Neural cell (in vitro differentiated cells): ENCODE data around the gene PLEKHA1. TPM values are rescaled to one million over a fixed set of nuclear protein-coding genes. Genes with fewer than 3 reads are reported as not detected.

ENCODE experiments used
- H2AFZ ChIP-seq: fragments of 200-600, 300-800 bp; sonication (generic), shearing (Covaris generic); 2 replicates; pipeline ENCODE4 v1.6.0; 2014; ENCODE audit warnings: low read depth, mild to moderate bottlenecking, antibody characterized with exemption, low read length, moderate library complexity
- H3F3A ChIP-seq: fragments of 200-600 bp; shearing (Covaris generic); 2 replicates; pipeline ENCODE4 v1.6.1; 2016; ENCODE audit warnings: mild to moderate bottlenecking, moderate library complexity, mixed read lengths, antibody characterized with exemption, low read length; ENCODE audit not compliant: insufficient read depth, poor library complexity, severe bottlenecking
- H3K27ac ChIP-seq: fragments of 200-600, 300-800 bp; sonication (generic), shearing (Covaris generic); 2 replicates; pipeline ENCODE4 v1.5.1; 2014; ENCODE audit warnings: mild to moderate bottlenecking, low read length, moderate library complexity
- H3K27me3 ChIP-seq: fragments of 300-800, 200-600 bp; sonication (generic), shearing (Covaris generic); 2 replicates; pipeline ENCODE4 v1.6.0; 2014; ENCODE audit warnings: mild to moderate bottlenecking, low read depth, low read length, moderate library complexity; ENCODE audit not compliant: insufficient read depth
- H3K36me3 ChIP-seq: fragments of 300-800, 200-600 bp; sonication (generic), shearing (Covaris generic); 2 replicates; pipeline ENCODE4 v1.5.1; 2014; ENCODE audit warnings: mild to moderate bottlenecking, antibody characterized with exemption, low read length, moderate library complexity; ENCODE audit not compliant: insufficient read depth
- H3K4me2 ChIP-seq: fragments of 300-800, 200-600 bp; sonication (generic), shearing (Covaris generic); 2 replicates; pipeline ENCODE4 v1.6.0; 2014; ENCODE audit warnings: mild to moderate bottlenecking, low read length
- H3K4me3 ChIP-seq: fragments of 300-800, 200-600 bp; sonication (generic), shearing (Covaris generic); 2 replicates; pipeline ENCODE4 v1.5.1; 2014; ENCODE audit warnings: mild to moderate bottlenecking, low read length, moderate library complexity
- H3K79me2 ChIP-seq: fragments of 200-600 bp; shearing (Covaris generic); replicated peaks from 2 replicates; pipeline ENCODE4 v1.6.0; 2014; ENCODE audit warnings: mild to moderate bottlenecking, low read length, moderate library complexity; ENCODE audit not compliant: insufficient read depth
- H3K9ac ChIP-seq: fragments of 300-800, 200-600 bp; sonication (generic), shearing (Covaris generic); 2 replicates; pipeline ENCODE4 v1.6.1; 2016; ENCODE audit warnings: mild to moderate bottlenecking, low read length, mixed read lengths
- H3K9me2 ChIP-seq: fragments of 200-600 bp; shearing (Covaris generic); 2 replicates; pipeline ENCODE4 v1.6.1; 2016; ENCODE audit warnings: mild to moderate bottlenecking, low read length, mixed read lengths; ENCODE audit not compliant: insufficient read depth
- H3K9me3 ChIP-seq: fragments of 200-600, 300-800 bp; sonication (generic), shearing (Covaris generic); 2 replicates; pipeline ENCODE4 v1.6.1; 2016; ENCODE audit warnings: mild to moderate bottlenecking, mixed run types, low read length, moderate library complexity, mixed read lengths
- H4K20me1 ChIP-seq: fragments of 200-600 bp; shearing (Covaris generic); 2 replicates; pipeline ENCODE4 v1.6.1; 2016; ENCODE audit warnings: mild to moderate bottlenecking, mixed run types; ENCODE audit not compliant: insufficient read depth
- CTCF ChIP-seq: fragments of 450-650 bp; IDR thresholded peaks from 2 replicates; pipeline ENCODE4 v1.5.1; 2014; ENCODE audit warnings: antibody characterized with exemption, mild to moderate bottlenecking, moderate library complexity; ENCODE audit not compliant: poor library complexity, severe bottlenecking
- EP300 ChIP-seq: fragments of 450-650 bp; conservative IDR thresholded peaks from 2 replicates; pipeline ENCODE4 v1.6.1; 2014; ENCODE audit warnings: antibody characterized with exemption, mild to moderate bottlenecking, moderate library complexity; ENCODE audit not compliant: poor library complexity, severe bottlenecking
- EZH2 ChIP-seq: fragments of 200-600, 300-800 bp; shearing (Covaris generic), sonication (generic); IDR thresholded peaks from 2 replicates; pipeline ENCODE4 v1.6.1; 2014; ENCODE audit warnings: antibody characterized with exemption, low read length, borderline replicate concordance, mild to moderate bottlenecking; ENCODE audit not compliant: insufficient read depth, poor library complexity, severe bottlenecking
- MXI1 ChIP-seq: fragments of 450-650 bp; conservative IDR thresholded peaks from 2 replicates; pipeline ENCODE4 v1.6.1; 2014; ENCODE audit warnings: antibody characterized with exemption, mild to moderate bottlenecking; ENCODE audit not compliant: poor library complexity, severe bottlenecking
- POLR2AphosphoS5 ChIP-seq: IDR thresholded peaks from 2 replicates; pipeline ENCODE4 v1.6.1; 2012
- RAD21 ChIP-seq: fragments of 450-650 bp; conservative IDR thresholded peaks from 2 replicates; pipeline ENCODE4 v1.6.1; 2014; ENCODE audit warnings: antibody characterized with exemption, mild to moderate bottlenecking, moderate library complexity
- SMC3 ChIP-seq: fragments of 450-650 bp; conservative IDR thresholded peaks from 2 replicates; pipeline ENCODE4 v1.6.1; 2014; ENCODE audit warnings: antibody characterized with exemption, mild to moderate bottlenecking, moderate library complexity; ENCODE audit not compliant: poor library complexity
- TAF1 ChIP-seq: IDR thresholded peaks from 2 replicates; pipeline ENCODE4 v1.6.1; 2012; ENCODE audit warnings: low read depth
- polyA plus RNA-seq: library from polyadenylated mRNA; depleted of rRNA; stranded (reverse); fragments of >200 nt; gene quantifications from 2 replicates; pipeline ENCODE4 v1.2.3, GENCODE V29; 2014
- TF ChIP-seq, protein P1 (sequence below): IDR thresholded peaks from 2 replicates; pipeline ENCODE4 v1.6.1; 2012; ENCODE audit warnings: borderline replicate concordance

PLEKHA1 gene
- polyA plus RNA-seq, 1 donor from 2014 or later = 91.9 TPM

DNA sequence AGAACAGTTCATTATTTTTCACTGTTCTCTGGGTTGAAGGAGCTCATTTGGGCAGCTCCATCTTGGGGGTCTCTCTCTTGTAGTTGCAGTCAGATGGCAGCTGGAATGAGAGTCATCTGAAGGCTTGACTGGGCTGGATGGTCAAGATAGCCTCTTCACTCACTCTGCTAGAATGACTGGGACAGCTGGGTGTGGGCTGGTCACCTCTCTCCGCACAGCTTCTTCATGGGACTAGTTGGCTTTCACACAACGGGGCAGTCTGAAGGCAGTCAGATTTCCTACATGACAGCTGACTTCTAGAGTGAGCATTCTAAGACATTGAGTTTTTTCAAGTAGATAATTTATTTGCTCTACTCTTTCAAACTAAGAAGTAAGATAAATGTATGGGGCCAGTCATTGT is 13.1 kb downstream of the PLEKHA1 start:
- Histone ChIP-seq H3K9me2 (no peaks in the 10 kb centered on the region), H4K20me1 (no peaks in the 10 kb centered on the region), H3K9ac (no peak overlapping the region), H3K4me3 (no peak overlapping the region), H3K27ac (no peak overlapping the region), H2AFZ (no peak overlapping the region), H3K27me3 (no peaks in the 10 kb centered on the region), H3K79me2 (peaks cover 16% of the 10 kb centered on the region), H3K9me3 (no peaks in the 10 kb centered on the region), H3K36me3 (no peaks in the 10 kb centered on the region), H3F3A (no peaks in the 10 kb centered on the region), H3K4me2 (no peak overlapping the region)
- TF ChIP-seq, protein P1, sequence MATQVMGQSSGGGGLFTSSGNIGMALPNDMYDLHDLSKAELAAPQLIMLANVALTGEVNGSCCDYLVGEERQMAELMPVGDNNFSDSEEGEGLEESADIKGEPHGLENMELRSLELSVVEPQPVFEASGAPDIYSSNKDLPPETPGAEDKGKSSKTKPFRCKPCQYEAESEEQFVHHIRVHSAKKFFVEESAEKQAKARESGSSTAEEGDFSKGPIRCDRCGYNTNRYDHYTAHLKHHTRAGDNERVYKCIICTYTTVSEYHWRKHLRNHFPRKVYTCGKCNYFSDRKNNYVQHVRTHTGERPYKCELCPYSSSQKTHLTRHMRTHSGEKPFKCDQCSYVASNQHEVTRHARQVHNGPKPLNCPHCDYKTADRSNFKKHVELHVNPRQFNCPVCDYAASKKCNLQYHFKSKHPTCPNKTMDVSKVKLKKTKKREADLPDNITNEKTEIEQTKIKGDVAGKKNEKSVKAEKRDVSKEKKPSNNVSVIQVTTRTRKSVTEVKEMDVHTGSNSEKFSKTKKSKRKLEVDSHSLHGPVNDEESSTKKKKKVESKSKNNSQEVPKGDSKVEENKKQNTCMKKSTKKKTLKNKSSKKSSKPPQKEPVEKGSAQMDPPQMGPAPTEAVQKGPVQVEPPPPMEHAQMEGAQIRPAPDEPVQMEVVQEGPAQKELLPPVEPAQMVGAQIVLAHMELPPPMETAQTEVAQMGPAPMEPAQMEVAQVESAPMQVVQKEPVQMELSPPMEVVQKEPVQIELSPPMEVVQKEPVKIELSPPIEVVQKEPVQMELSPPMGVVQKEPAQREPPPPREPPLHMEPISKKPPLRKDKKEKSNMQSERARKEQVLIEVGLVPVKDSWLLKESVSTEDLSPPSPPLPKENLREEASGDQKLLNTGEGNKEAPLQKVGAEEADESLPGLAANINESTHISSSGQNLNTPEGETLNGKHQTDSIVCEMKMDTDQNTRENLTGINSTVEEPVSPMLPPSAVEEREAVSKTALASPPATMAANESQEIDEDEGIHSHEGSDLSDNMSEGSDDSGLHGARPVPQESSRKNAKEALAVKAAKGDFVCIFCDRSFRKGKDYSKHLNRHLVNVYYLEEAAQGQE = no peak
- TF ChIP-seq POLR2AphosphoS5 (no peak), SMC3 (no peak), TAF1 (no peak), MXI1 (no peak), EZH2 (no peak), EP300 (no peak), CTCF (no peak)

GRCh38 chr10:122388287-122388997 is 13.9 kb downstream of the PLEKHA1 start:
- Histone ChIP-seq H2AFZ (no peak overlapping the region), H3K4me3 (no peak overlapping the region), H3K9me2 (no peaks in the 10 kb centered on the region), H4K20me1 (no peaks in the 10 kb centered on the region), H3F3A (no peaks in the 10 kb centered on the region), H3K9ac (no peak overlapping the region), H3K4me2 (no peak overlapping the region), H3K36me3 (no peaks in the 10 kb centered on the region), H3K9me3 (no peaks in the 10 kb centered on the region), H3K27ac (no peak overlapping the region), H3K79me2 (peaks cover 16% of the 10 kb centered on the region), H3K27me3 (no peaks in the 10 kb centered on the region)
- no peak for TF ChIP-seq CTCF
- no peak for TF ChIP-seq EZH2
- TF ChIP-seq EP300 = no peak
- TF ChIP-seq TAF1 = no peak
- TF ChIP-seq MXI1 = no peak
- no peak for TF ChIP-seq POLR2AphosphoS5
- TF ChIP-seq SMC3 = no peak
- TF ChIP-seq RAD21 = no peak
- TF ChIP-seq, protein P1 = no peak
